HepG2 (cell line): ENCODE data around the gene MRPL37.

Experiments used
- AGO2 ChIP-seq: fragments of 200-400 bp; formaldehyde crosslinking; optimal IDR thresholded peaks from 2 replicates; pipeline ENCODE3; 2017; ENCODE audit warnings: mild to moderate bottlenecking, low read depth, low read length, moderate library complexity
- DNMT1 ChIP-seq: sonication (generic); formaldehyde crosslinking; IDR thresholded peaks from 2 replicates; pipeline ENCODE4 v1.5.1; 2020; ENCODE audit warnings: mild to moderate bottlenecking, missing genetic modification reagents
- HDAC2 ChIP-seq: sonication (generic); formaldehyde crosslinking; IDR thresholded peaks from 2 replicates; pipeline ENCODE4 v1.4.0; 2020; ENCODE audit warnings: missing genetic modification reagents
- HNRNPUL1 ChIP-seq: fragments of 200-400 bp; formaldehyde crosslinking; IDR thresholded peaks from 2 replicates; pipeline ENCODE4 v1.6.1; 2017; ENCODE audit warnings: low read depth, mild to moderate bottlenecking, low read length, moderate library complexity
- NFE2L1 ChIP-seq: sonication (generic); formaldehyde crosslinking; IDR thresholded peaks from 2 replicates; pipeline ENCODE4 v1.4.0; 2020; ENCODE audit warnings: missing genetic modification reagents, mild to moderate bottlenecking, borderline replicate concordance
- SIN3B ChIP-seq: fragments of 150-350 bp; IDR thresholded peaks from 2 replicates; pipeline ENCODE4 v1.6.1; 2014; ENCODE audit warnings: low read length
- TAF1 ChIP-seq: sonication (generic); formaldehyde crosslinking; IDR thresholded peaks from 2 replicates; pipeline ENCODE4 v1.4.0; 2020; ENCODE audit warnings: missing genetic modification reagents
- ZNF530 ChIP-seq: sonication (generic); formaldehyde crosslinking; IDR thresholded peaks from 2 replicates; pipeline ENCODE4 v1.5.0; 2020; ENCODE audit warnings: low read depth, mild to moderate bottlenecking, missing genetic modification reagents
- TF ChIP-seq, protein P1 (sequence below): IDR thresholded peaks from 2 replicates; pipeline ENCODE4 v1.6.1; 2016; ENCODE audit warnings: missing compliant biosample characterization, missing genetic modification reagents, borderline replicate concordance
- TF ChIP-seq, protein P2 (sequence below): sonication (generic); formaldehyde crosslinking; IDR thresholded peaks from 2 replicates; pipeline ENCODE4 v1.5.0; 2020; ENCODE audit warnings: mild to moderate bottlenecking, missing genetic modification reagents, moderate library complexity
- TF ChIP-seq, protein P3 (sequence below): sonication (generic); formaldehyde crosslinking; IDR thresholded peaks from 2 replicates; pipeline ENCODE4 v1.9.0; 2021; ENCODE audit warnings: missing genetic modification reagents, borderline replicate concordance

DNA sequence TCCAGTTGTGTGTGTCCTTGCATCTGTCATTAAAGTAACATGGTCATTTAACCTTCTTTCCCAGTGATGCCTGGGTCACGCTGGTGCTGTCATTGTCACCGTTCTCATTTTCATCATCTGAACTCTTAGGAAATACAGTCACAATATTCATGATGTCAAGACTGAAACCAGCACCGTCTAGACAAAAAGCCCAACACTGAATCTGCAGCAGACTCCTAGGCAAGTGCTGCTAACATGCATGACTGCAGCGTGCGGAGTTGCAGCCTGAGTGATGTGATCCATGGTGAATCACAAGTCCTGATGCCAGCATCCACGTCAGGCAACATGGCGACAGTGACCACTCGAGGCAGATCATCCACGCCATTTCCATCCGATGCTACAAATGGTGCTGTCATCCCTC, 37.6 kb downstream of the MRPL37 start:
- TF ChIP-seq, protein P1, sequence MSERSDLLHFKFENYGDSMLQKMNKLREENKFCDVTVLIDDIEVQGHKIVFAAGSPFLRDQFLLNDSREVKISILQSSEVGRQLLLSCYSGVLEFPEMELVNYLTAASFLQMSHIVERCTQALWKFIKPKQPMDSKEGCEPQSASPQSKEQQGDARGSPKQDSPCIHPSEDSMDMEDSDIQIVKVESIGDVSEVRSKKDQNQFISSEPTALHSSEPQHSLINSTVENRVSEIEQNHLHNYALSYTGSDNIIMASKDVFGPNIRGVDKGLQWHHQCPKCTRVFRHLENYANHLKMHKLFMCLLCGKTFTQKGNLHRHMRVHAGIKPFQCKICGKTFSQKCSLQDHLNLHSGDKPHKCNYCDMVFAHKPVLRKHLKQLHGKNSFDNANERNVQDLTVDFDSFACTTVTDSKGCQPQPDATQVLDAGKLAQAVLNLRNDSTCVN, result no peak
- TF ChIP-seq ZNF530 (CRISPR knock-in tag) (no peak), DNMT1 (CRISPR knock-in tag) (no peak), HDAC2 (CRISPR knock-in tag) (no peak), SIN3B (no peak), TAF1 (CRISPR knock-in tag) (no peak), HNRNPUL1 (no peak), NFE2L1 (no peak), AGO2 (no peak)
- TF ChIP-seq, protein P2, sequence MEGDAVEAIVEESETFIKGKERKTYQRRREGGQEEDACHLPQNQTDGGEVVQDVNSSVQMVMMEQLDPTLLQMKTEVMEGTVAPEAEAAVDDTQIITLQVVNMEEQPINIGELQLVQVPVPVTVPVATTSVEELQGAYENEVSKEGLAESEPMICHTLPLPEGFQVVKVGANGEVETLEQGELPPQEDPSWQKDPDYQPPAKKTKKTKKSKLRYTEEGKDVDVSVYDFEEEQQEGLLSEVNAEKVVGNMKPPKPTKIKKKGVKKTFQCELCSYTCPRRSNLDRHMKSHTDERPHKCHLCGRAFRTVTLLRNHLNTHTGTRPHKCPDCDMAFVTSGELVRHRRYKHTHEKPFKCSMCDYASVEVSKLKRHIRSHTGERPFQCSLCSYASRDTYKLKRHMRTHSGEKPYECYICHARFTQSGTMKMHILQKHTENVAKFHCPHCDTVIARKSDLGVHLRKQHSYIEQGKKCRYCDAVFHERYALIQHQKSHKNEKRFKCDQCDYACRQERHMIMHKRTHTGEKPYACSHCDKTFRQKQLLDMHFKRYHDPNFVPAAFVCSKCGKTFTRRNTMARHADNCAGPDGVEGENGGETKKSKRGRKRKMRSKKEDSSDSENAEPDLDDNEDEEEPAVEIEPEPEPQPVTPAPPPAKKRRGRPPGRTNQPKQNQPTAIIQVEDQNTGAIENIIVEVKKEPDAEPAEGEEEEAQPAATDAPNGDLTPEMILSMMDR (CRISPR knock-in tag), result no peak
- TF ChIP-seq, protein P3, sequence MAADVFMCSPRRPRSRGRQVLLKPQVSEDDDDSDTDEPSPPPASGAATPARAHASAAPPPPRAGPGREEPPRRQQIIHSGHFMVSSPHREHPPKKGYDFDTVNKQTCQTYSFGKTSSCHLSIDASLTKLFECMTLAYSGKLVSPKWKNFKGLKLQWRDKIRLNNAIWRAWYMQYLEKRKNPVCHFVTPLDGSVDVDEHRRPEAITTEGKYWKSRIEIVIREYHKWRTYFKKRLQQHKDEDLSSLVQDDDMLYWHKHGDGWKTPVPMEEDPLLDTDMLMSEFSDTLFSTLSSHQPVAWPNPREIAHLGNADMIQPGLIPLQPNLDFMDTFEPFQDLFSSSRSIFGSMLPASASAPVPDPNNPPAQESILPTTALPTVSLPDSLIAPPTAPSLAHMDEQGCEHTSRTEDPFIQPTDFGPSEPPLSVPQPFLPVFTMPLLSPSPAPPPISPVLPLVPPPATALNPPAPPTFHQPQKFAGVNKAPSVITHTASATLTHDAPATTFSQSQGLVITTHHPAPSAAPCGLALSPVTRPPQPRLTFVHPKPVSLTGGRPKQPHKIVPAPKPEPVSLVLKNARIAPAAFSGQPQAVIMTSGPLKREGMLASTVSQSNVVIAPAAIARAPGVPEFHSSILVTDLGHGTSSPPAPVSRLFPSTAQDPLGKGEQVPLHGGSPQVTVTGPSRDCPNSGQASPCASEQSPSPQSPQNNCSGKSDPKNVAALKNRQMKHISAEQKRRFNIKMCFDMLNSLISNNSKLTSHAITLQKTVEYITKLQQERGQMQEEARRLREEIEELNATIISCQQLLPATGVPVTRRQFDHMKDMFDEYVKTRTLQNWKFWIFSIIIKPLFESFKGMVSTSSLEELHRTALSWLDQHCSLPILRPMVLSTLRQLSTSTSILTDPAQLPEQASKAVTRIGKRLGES, result no peak
